GM19193 (cell line): ENCODE results near the gene HIVEP3.

Experiments used
- POLR2A ChIP-seq: IDR thresholded peaks from 4 replicates; pipeline ENCODE4 v1.6.1; 2011; ENCODE audit not compliant: insufficient read depth, insufficient read length; ENCODE audit errors: extremely low read depth

Gene HIVEP3

GRCh38 chr1:41666981-41667631 lies 251.6 kb downstream of the HIVEP3 start:
- no peak for TF ChIP-seq POLR2A

GRCh38 chr1:41665962-41666917 lies 252.5 kb downstream of the HIVEP3 start:
- TF ChIP-seq POLR2A: no peak

- no peak for TF ChIP-seq POLR2A
Observed at GRCh38 chr1:41664861-41665640, 253.7 kb downstream of the HIVEP3 start.

- TF ChIP-seq POLR2A: no peak
Observed at GRCh38 chr1:41663671-41664400, 254.9 kb downstream of the HIVEP3 start.

- TF ChIP-seq POLR2A: peak; percentile 15
Observed at GRCh38 chr1:41662765-41663437, 255.8 kb downstream of the HIVEP3 start.

- peak; percentile 68 for TF ChIP-seq POLR2A
Observed at GRCh38 chr1:41662061-41662764, 256.5 kb downstream of the HIVEP3 start.

- TF ChIP-seq POLR2A: no peak
Observed at GRCh38 chr1:41661428-41662060, 257.2 kb downstream of the HIVEP3 start.

- no peak for TF ChIP-seq POLR2A
Observed at GRCh38 chr1:41660570-41661427, 257.9 kb downstream of the HIVEP3 start.

GRCh38 chr1:41659903-41660302 lies 258.8 kb downstream of the HIVEP3 start:
- TF ChIP-seq POLR2A: no peak

GRCh38 chr1:41659159-41659495 lies 259.6 kb downstream of the HIVEP3 start:
- no peak for TF ChIP-seq POLR2A

- no peak for TF ChIP-seq POLR2A
Observed at GRCh38 chr1:41658431-41659158, 260.1 kb downstream of the HIVEP3 start.
